ENCODE data around the gene MAMDC4. TPM values are rescaled to one million over a fixed set of nuclear protein-coding genes. Genes with fewer than 3 reads are reported as not detected.
A peak's percentile ranks its signal among the peaks of the same experiment; 100 is the strongest.

The MAMDC4 gene
- total and polyA plus RNA-seq, 2 of the 13 experiments (the other 11 are each of a cell fraction or from before 2014, with no cell fraction given): 6.0 to 6.8 TPM

GRCh38 chr9:136840877-136841645 is 11.1 kb upstream of the MAMDC4 start (continued):
- TF ChIP-seq MIER3 (CRISPR knock-in tag; IDR thresholded peaks at IDR 0.05; ENCODE audit: borderline replicate concordance) (no peak), FOSL2 (CRISPR knock-in tag; IDR thresholded peaks at IDR 0.05) (no peak; the same call in 1 of the 2 replicates), REST (IDR thresholded peaks at IDR 0.05; ENCODE audit: borderline replicate concordance in 1 of 2, low read depth in 1 of 2, low read length in 2 of 2) (no peak), ZNF724P (CRISPR knock-in tag; IDR thresholded peaks at IDR 0.05; ENCODE audit: borderline replicate concordance) (no peak), KLF9 (CRISPR knock-in tag; IDR thresholded peaks at IDR 0.05; ENCODE audit: low read depth) (no peak), SOX13 (IDR thresholded peaks at IDR 0.05) (peak; percentile 25; the same call in 1 of the 2 replicates), SOX13 (CRISPR knock-in tag; conservative IDR thresholded peaks at IDR 0.05 in 1 of 2, IDR thresholded peaks at IDR 0.05 in 1 of 2) (no peak), ZMYM3 (CRISPR knock-in tag; IDR thresholded peaks at IDR 0.05) (no peak), KLF12 (CRISPR knock-in tag; IDR thresholded peaks at IDR 0.05; ENCODE audit: borderline replicate concordance) (0 out of 2 replicates have a peak, but pooled peaks have one; percentile 34), JUNB (CRISPR knock-in tag; IDR thresholded peaks at IDR 0.05; ENCODE audit: borderline replicate concordance) (no peak), PHB2 (IDR thresholded peaks at IDR 0.05; ENCODE audit: partially characterized antibody) (no peak), DR1 (CRISPR knock-in tag; IDR thresholded peaks at IDR 0.05) (no peak), ZNF343 (CRISPR knock-in tag; IDR thresholded peaks at IDR 0.05) (no peak), TEAD2 (CRISPR knock-in tag; IDR thresholded peaks at IDR 0.05) (no peak), ZNF136 (CRISPR knock-in tag; IDR thresholded peaks at IDR 0.05; ENCODE audit: low read depth) (no peak), ZNF550 (CRISPR knock-in tag; IDR thresholded peaks at IDR 0.05; ENCODE audit: borderline replicate concordance) (no peak), GLI4 (CRISPR knock-in tag; IDR thresholded peaks at IDR 0.05; ENCODE audit: borderline replicate concordance) (no peak), THAP7 (CRISPR knock-in tag; IDR thresholded peaks at IDR 0.05) (no peak), PAXIP1 (CRISPR knock-in tag; conservative IDR thresholded peaks at IDR 0.05) (peak; percentile 84), U2AF2 (IDR thresholded peaks at IDR 0.05; ENCODE audit: low read depth, low read length) (no peak), TRIM24 (CRISPR knock-in tag; IDR thresholded peaks at IDR 0.05) (no peak), ZNF33A (CRISPR knock-in tag; IDR thresholded peaks at IDR 0.05; ENCODE audit: borderline replicate concordance) (no peak), PRMT3 (CRISPR knock-in tag; IDR thresholded peaks at IDR 0.05; ENCODE audit: borderline replicate concordance, low read depth) (no peak)
